Mucosa of rectum (tissue), 2 donors: Measurements from ENCODE around the gene CA4.
A peak's percentile ranks its signal among the peaks of the same experiment; 100 is the strongest.

ENCODE experiments used
- H3K27ac ChIP-seq, 2 donors: one replicate each; pipeline ENCODE4 v1.7.0; 2013; ENCODE audit warnings: inconsistent platforms in 2 of 2, low read depth in 2 of 2, low read length in 2 of 2
- H3K27me3 ChIP-seq, 2 donors: one replicate each; pipeline ENCODE4 v1.7.0; 2013; ENCODE audit warnings: low read length in 2 of 2; ENCODE audit not compliant: control insufficient read depth in 2 of 2, insufficient read depth in 2 of 2
- H3K36me3 ChIP-seq, 2 donors: one replicate each; pipeline ENCODE4 v1.7.0; 2013; ENCODE audit warnings: low read length in 2 of 2; ENCODE audit not compliant: control insufficient read depth in 2 of 2, insufficient read depth in 2 of 2
- H3K4me1 ChIP-seq, 2 donors: one replicate each; pipeline ENCODE4 v1.7.0; 2013; ENCODE audit warnings: low read length in 2 of 2, mild to moderate bottlenecking in 1 of 2; ENCODE audit not compliant: control insufficient read depth in 2 of 2, insufficient read depth in 2 of 2
- H3K4me3 ChIP-seq, 2 donors: one replicate each; pipeline ENCODE4 v1.7.0; 2013; ENCODE audit warnings: low read length in 2 of 2
- H3K9ac ChIP-seq, 2 donors: one replicate each; pipeline ENCODE4 v1.7.0; 2013; ENCODE audit warnings: low read length in 2 of 2, low read depth in 1 of 2, mild to moderate bottlenecking in 1 of 2
- H3K9me3 ChIP-seq, 2 donors: one replicate each; pipeline ENCODE4 v1.7.0; 2013; ENCODE audit warnings: low read length in 2 of 2; ENCODE audit not compliant: control insufficient read depth in 2 of 2
- donor health status: healthy.
- donor health status: Normal muscosa, but diverticular disease.

CA4 gene

DNA sequence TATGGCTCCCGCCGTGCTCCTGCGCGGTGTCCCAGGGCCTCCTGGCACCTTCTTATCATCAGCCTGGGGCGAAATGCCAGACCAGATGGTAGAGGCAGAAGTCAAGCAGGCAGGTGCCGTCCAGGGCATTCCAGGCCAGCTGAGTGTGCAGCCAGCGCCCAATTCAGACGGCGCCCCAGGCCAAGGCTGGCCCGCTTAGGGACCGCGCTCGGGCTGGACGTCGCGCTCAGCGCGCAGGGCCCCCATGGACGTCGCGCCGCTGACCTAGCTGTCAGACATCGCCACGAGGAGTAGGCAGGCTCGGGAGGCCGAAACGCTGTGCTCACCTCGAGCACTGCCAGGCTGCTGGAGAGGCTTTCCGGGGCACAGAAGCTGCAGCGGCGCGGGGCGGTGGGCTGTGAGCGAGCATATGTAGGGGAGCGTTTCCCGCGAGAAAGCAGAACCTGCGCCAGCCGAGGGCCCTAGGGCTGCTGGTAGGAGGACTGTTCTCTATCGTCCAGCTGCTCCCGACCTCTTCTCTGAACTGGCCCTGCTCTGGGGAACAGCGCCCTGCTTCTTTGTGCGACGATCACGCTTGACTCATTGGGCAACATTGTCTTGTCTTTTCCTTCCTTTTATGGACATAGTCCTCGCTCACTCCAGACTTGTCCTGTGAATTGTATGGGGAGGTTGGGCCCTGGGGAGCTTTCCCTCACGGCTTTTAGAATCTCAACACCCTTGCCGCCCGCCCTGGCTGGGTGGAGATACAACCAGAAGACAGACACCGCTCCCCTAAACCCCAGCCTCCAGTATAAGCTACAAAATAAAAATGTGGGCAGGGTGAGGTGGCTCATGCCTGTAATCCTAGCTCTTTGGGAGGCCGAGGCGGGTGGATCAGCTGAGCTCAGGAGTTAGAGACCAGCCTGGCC, 8.4 kb upstream of the CA4 start:
- peaks cover 13 to 14% of the 10 kb centered on the region in 2 donors for H3K4me1 ChIP-seq
- no peaks in the 10 kb centered on the region for H3K9me3 ChIP-seq
- no peak overlapping the region for H3K27ac ChIP-seq
- no peaks in the 10 kb centered on the region for H3K36me3 ChIP-seq
- H3K4me3 ChIP-seq, result no peak overlapping the region
- no peak overlapping the region for H3K9ac ChIP-seq
- H3K27me3 ChIP-seq, result peaks cover 28 to 30% of the 10 kb centered on the region in 2 donors

GRCh38 chr17:60142872-60143499, 6.8 kb upstream of the CA4 start:
- peak overlapping the region in 1 of 2 donors; percentile 38 for H3K9ac ChIP-seq
- peak overlapping the region in 1 of 2 donors; percentile 48 for H3K4me3 ChIP-seq
- H3K27ac ChIP-seq, result no peak overlapping the region
- peaks cover 17 to 24% of the 10 kb centered on the region in 2 donors for H3K4me1 ChIP-seq
- H3K9me3 ChIP-seq, result no peaks in the 10 kb centered on the region
- no peaks in the 10 kb centered on the region for H3K36me3 ChIP-seq
- H3K27me3 ChIP-seq, result peaks cover 31 to 36% of the 10 kb centered on the region in 2 donors

DNA sequence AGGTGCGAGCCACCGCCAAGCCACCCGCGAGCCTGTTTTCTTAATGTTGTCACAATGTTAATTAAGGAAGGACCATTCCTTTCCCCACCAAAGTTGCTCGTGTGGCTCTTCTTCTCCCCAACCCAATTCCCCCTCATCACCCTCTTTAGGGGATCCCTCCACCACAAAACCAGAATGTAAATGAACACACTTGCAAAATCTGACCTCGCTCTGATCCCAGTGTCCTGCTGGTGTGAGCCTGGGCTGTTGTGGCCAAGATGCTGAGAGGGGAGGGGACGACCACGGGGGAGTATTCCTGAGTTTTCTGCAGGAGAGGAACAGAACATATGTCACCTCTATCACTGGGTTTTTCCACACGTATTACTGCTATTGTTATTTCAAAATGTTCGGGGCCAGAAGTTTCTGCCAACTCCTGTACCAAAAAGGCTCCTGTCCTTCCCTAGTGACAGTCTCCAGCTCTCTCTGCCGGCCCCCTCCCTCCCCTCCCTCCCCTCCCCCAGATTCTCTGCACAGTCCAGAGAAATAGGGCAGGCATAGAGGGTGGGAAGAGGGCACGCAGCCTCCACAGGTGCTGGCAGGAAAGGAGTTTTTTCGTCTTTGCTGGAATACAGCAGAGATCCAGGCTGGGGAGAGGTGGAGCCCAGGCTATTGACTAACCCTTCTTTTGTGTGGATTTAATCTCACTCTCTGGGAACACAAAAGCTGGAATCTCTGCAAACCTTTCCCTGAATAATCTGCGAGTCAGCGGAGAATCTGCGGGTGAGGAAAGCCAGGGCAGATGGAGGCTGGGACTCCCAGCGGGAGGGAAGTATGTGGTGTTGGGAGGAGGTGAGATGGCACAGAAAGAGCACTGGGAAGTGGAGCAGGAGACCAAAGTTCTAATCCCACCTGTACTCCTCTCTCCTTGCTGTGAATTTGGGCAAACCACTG, 4.5 kb upstream of the CA4 start:
- H3K4me3 ChIP-seq, result no peak overlapping the region
- no peaks in the 10 kb centered on the region for H3K36me3 ChIP-seq
- H3K4me1 ChIP-seq, result peaks cover 24 to 36% of the 10 kb centered on the region in 2 donors
- H3K27ac ChIP-seq, result no peak overlapping the region
- H3K9ac ChIP-seq, result no peak overlapping the region
- H3K9me3 ChIP-seq, result no peaks in the 10 kb centered on the region
- peaks cover 26 to 32% of the 10 kb centered on the region in 2 donors for H3K27me3 ChIP-seq

DNA sequence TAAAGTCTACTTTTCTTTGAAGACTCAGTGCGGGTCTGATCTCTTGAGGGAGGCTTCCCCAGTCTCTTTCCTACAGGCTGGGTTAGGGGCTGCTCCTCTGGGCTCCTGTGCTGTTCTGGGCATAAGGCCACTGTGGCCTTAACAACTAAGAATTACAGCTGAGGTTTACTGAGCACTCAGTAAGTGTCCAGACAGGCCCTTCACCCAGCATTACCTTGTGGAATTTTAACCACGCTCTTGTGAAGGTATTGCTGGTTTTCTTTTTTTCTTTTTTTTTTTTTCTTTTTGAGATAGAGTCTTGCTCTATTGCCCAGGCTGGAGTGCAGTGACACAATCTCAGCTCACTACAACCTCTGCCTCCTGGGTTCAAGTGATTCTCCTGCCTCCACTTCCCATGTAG, 3.6 kb upstream of the CA4 start:
- Histone ChIP-seq H3K27me3 (peaks cover 28 to 33% of the 10 kb centered on the region in 2 donors), H3K9ac (no peak overlapping the region), H3K9me3 (no peaks in the 10 kb centered on the region), H3K4me1 (peaks cover 24 to 38% of the 10 kb centered on the region in 2 donors), H3K4me3 (no peak overlapping the region), H3K36me3 (no peaks in the 10 kb centered on the region), H3K27ac (no peak overlapping the region)

DNA sequence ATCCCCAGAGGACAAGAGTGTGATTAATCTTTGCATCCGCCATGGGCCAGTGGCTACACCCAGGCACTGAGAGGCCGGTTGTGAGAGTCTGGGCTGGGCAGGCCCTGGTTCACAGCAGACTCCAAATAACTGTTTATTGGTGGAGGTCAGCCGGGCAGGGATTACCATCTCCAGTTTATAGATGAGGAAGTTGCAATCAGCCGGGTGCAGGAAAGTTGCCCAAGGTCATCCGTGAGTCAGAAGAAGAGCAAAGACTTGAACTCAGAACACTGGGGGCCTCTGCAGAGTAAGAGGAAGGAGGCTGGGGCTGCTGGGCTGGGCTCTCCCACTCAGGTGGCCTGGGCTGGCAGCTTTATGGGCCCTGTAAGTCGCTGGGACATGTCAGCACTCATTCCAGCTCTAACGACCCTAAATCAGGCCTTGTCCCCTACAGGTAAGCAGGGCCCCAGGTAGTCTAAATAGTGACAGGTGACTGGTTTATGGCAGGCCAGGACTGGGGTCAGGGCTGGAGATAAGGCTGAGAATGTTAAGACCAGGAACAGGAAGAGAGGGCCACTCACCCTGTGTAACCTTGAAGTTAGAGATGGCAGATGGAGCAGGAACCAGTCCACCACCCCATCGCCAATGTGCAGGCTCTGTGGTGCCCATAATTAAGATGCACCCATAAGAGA, 2.1 kb upstream of the CA4 start:
- Histone ChIP-seq H3K9me3 (no peaks in the 10 kb centered on the region), H3K4me3 (no peak overlapping the region), H3K4me1 (peaks cover 20 to 41% of the 10 kb centered on the region in 2 donors), H3K27ac (peak overlapping the region; percentile 61 to 67), H3K9ac (no peak overlapping the region), H3K36me3 (no peaks in the 10 kb centered on the region), H3K27me3 (peaks cover 29 to 31% of the 10 kb centered on the region in 2 donors)

GRCh38 chr17:60148373-60148772, 1.4 kb upstream of the CA4 start:
- H3K27ac ChIP-seq, result peak overlapping the region; percentile 61 to 67
- H3K36me3 ChIP-seq, result no peaks in the 10 kb centered on the region
- H3K9me3 ChIP-seq, result no peaks in the 10 kb centered on the region
- no peak overlapping the region for H3K9ac ChIP-seq
- peaks cover 15 to 35% of the 10 kb centered on the region in 2 donors for H3K4me1 ChIP-seq
- H3K4me3 ChIP-seq, result no peak overlapping the region
- peaks cover 26 to 31% of the 10 kb centered on the region in 2 donors for H3K27me3 ChIP-seq

GRCh38 chr17:60151355-60151754, 1.6 kb downstream of the CA4 start:
- Histone ChIP-seq H3K9ac (peak overlapping the region in 1 of 2 donors; percentile 11), H3K36me3 (no peaks in the 10 kb centered on the region), H3K9me3 (no peaks in the 10 kb centered on the region), H3K4me3 (peak overlapping the region; percentile 57 to 61), H3K4me1 (peaks cover 15 to 35% of the 10 kb centered on the region in 2 donors), H3K27ac (peak overlapping the region in 1 of 2 donors; percentile 23), H3K27me3 (peaks cover 26 to 31% of the 10 kb centered on the region in 2 donors)

DNA sequence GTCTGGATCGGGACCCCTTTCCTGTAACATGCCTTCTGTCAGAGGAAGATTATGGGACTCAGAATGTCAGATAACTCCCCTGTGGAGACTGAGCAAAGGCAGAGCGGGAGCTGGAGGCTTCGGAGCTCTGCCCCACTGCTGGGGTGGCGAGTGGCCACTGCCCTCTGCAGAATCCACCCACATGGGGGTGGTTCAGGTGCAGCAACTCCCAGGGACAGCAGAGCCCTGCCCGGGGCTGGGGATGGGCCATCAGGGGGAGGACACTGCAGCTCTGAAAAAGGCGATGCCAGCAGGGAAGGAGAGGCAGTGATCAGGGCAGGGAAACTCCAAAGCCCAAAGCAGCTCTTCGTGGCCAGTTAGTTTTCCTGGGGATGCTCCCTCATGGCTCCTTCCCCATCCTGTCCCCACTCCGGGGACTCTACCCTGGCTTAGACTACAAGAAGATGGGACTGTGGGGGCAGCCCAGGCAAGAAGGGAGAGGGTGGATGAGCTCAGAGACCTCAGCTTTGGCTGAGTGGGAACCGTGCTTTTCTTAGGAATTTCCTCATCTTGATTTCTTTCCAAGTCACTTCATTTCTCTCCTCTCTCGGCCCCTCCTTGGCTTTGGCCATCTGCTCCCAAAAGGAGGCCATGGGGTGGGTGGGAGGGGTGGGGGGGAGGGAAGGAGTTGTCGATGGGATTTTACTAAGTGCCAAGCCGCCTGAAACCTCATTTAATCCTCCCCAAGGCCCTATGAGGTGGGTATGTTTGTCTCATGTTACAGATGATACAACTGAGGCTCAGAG, 4.0 kb downstream of the CA4 start:
- peaks cover 16 to 26% of the 10 kb centered on the region in 2 donors for H3K27me3 ChIP-seq
- peaks cover 5 to 16% of the 10 kb centered on the region in 2 donors for H3K4me1 ChIP-seq
- no peak overlapping the region for H3K27ac ChIP-seq

More for the DNA sequence above, 4.0 kb downstream of the CA4 start:
- Histone ChIP-seq H3K4me3 (no peak overlapping the region), H3K9ac (no peak overlapping the region), H3K36me3 (peaks cover 0 to 2% of the 10 kb centered on the region in 2 donors), H3K9me3 (no peaks in the 10 kb centered on the region)
